Heart left ventricle (tissue), 13 donors: ENCODE measurements around the gene SLC6A11.

Experiments
- CTCF ChIP-seq, 12 donors: fragments of 200-600 bp; sonication (generic) in 4 of 12; IDR thresholded peaks; one replicate each; pipeline versions ENCODE4 v1.5.0 to v1.8.0; 2018 to 2022; ENCODE audit warnings: antibody characterized with exemption in 12 of 12, mild to moderate bottlenecking in 5 of 12
- POLR2A ChIP-seq, 2 donors: fragments of 450-650 bp; IDR thresholded peaks; one replicate each; pipeline ENCODE4 v1.6.1; 2017; ENCODE audit warnings: antibody characterized with exemption in 2 of 2, mild to moderate bottlenecking in 2 of 2, moderate library complexity in 2 of 2
- donor health status: ischemic (EF 13 %, LVEDD 7.1; RV severe dilation, severe dysfunction).
- donor health status: DM: no; HTN: yes; CAD: no.
- donor health status: DM: no; HTN: no; CAD: no.
- donor health status: ischemic (EF 25% LVEDD 6.9; RV normal size, moderate dysfunction).
- donor health status: ischemic (EF 25% LVEDD 5.7; RV mildly dilated, moderate dysfunction).
- donor health status: ischemic (EF 35%, LVEDD 5.7; RV mildly dilated, moderate dysfunction).
- donor health status: nonischemic (EF 11% LVEDD 7.7; RV severe dilation, severe dysfunction).
- donor health status: DM: yes; HTN: yes; CAD: no.
- donor health status: PGD.
- donor health status: ischemic (EF 29% LVEDD 5.4; RV normal size, mild dysfunction).
- donor health status: nonischemic (EF 23%, LVEDD 6.1; RV moderate dilation, normal function).

GRCh38 chr3:10918011-10918410 lies 102.0 kb downstream of the SLC6A11 start:
- TF ChIP-seq POLR2A (IDR thresholded peaks at IDR 0.05): no peak
- TF ChIP-seq CTCF (IDR thresholded peaks at IDR 0.05): no peak
